Cerebellar nuclear complex (tissue), 1 donor: ENCODE data around the gene PRPF6.
A peak's percentile ranks its signal among the peaks of the same experiment; 100 is the strongest.

ENCODE experiments used
- DNase-seq, 2 experiments: peaks; one replicate each; lab custom pipeline; 2025; lab: John Stamatoyannopoulos, UW

Gene PRPF6

GRCh38 chr20:64049060-64049877, 68.3 kb downstream of the PRPF6 start, which contains the start of gene SOX18:
TSS of gene SOX18 (minus strand) at chr20:64049639. CDS start at chr20:64049516, 123 bp downstream.
- DNase-seq = no peak

GRCh38 chr20:64049878-64050260, 68.9 kb downstream of the PRPF6 start:
- no peak for DNase-seq

GRCh38 chr20:64050261-64051032, 69.5 kb downstream of the PRPF6 start:
- DNase-seq = no peak

- no peak for DNase-seq
Measured at GRCh38 chr20:64051033-64051452, 70.1 kb downstream of the PRPF6 start.

- no peak for DNase-seq
Measured at GRCh38 chr20:64051561-64052325, 70.8 kb downstream of the PRPF6 start.

DNA sequence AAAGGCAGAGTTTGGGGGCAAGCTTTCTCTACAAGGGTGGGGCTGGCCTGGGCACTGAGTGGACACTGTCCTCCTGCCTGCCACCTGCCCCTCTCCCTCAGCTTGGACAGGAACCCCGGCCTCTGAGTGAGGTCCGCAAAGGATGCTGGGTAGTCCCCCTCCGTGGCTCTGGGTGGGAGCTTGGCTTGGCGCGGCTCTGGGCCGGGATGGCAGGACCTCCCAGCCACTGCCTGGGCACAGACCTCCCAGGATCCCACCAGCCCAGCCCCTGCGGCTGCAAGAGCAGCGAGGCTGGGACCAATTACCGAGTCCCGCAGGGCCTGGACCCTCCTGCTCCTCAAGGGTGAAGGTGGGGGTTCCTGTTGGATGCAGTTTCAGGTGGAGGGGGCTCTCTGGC, 71.4 kb downstream of the PRPF6 start:
- DNase-seq = no peak

DNA sequence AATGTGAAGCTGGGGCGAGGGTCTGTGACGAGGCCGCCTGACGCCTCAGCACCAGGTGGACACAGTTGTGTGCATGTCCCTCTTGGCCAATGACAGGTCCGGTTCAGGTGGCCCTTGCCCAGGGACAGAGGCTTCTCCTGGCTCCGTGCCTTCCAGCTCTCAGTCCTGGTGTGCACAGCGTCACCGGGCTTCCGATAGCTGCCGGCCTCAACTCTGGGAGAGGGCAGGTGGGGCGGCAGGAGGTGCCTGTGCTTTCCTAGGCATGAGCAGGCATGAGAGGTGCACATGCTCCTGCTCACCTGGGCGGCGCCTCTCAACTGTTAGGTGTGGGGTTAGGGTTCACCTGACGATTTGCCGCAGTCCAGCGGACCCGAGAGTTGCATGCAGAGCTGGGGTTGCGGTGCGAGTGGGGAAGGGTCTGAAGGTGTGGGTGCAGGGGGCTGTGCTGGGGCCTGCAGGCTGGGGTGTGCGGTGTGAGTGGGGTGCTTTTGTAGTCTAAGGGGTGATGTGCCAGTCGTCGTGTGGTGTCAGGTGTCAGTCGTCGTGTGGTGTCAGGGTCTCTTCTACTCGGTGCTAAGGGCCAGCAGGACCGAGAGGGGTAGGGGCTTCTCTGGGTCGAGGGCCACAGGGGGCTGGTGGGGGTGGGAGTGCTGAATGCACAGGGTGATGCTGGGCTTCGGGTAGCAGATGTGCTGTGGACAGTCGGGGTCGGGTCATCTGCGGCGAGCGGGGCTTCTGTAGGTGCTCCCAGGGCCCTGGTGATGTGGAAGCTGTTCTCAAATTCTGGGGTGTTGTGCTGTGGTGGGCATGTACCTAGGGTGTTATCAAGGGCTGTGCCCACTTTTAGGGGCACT, 72.3 kb downstream of the PRPF6 start:
- no peak for DNase-seq

- DNase-seq = no peak
Measured at GRCh38 chr20:64053841-64054661, 73.1 kb downstream of the PRPF6 start.

DNA sequence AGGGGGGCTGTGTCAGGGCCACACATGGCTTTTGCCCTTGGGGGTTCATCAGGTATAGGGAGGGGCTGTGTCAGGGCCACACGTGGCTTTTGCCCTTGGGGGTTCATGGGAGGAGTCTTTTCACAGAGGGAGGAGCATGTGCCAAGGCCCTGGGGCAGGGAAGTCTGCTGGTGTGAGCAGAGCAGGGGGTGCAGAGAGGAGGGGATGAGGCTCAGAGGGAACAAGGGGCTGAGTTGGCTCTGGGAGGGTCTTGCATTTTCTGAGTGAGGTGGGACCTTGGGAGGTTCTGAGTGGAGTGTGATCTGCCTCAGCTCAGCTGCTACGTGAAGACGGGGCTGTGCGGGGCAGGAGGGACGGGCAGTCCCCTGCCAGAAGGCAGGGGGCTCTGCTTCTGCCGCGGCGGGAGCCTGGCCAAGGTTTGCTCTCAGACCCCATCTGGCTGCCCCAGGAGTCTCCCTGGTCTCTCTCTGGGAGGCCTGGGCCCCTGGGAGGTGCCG, 74.5 kb downstream of the PRPF6 start:
- DNase-seq = no peak

DNA sequence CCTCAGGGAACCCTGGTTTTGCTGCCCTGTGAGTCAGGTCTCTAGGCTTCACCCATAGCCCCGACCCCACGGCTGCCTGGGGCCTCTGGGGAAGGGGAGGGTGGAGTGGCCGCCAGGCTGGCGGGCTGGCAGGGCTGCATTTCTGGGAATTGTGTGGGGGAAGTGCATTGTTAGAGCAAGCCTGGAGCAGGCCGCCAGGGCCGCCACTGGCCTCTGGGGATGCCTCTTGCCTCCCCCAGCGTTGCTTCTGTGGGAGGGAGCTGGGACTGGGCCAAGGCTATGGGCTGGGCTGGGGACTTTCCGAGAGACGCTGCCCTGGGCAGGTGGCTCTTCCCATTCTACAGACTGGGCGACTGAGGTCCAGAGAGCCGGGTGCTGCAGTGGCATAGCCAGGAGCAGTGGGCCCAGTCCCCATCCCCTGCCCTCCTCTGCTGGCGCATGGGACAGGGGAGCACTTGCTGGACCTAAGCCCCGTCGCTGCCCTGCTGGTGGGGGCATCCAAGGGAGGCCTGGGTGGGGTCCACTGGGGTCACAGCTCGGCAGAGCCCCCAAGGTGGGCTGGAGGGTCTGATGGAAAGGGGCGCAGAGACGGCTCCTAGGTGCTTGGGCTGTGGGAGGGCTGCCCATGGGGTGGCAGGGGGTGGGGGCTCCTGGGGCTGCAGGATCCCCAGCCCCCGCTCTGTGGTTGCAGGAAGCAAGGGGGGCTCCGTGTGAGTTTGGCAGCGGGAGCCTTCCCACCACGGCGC, 75.1 kb downstream of the PRPF6 start:
- DNase-seq = no peak

- no peak for DNase-seq
Measured at GRCh38 chr20:64056639-64056888, 75.6 kb downstream of the PRPF6 start.

DNA sequence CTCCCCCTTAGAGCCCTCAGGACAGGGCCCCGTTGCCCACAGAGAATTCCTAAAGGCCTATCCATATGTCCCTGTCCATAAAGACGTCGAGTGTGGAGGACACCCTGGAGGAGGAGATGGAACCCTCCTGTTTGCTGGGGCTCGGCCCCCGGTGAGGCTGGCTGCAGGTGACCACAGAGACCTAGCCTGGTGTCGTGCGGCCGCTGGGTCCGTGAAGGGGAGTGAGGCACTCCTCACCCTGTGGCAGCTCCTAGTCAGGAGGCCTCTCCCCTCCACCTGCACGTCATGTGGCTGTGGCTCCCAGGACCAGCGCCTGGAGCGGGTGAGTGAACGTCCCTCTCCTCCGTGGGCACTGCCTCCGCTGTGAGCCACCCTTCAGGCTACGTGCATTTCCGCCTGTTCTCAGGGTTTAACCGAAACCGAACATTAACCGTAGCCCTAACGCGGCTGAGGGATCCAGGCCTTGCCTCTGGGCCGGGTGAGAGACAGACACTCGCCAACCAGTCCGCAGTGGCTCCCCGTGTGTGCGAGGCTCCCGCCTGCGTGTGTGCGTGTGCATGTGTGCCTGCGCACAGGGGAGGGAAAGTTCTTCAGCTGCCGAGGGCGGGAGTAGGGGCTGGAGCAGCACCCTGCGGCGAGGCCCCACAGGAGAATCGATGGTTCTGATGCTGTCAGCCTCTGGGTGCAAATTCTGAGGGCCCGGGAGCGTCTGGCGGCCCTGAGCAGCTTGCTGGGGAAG, 76.1 kb downstream of the PRPF6 start:
- DNase-seq = no peak

GRCh38 chr20:64057628-64058498, 76.9 kb downstream of the PRPF6 start:
- peak in 1 of 2 experiments; percentile 66 for DNase-seq

DNA sequence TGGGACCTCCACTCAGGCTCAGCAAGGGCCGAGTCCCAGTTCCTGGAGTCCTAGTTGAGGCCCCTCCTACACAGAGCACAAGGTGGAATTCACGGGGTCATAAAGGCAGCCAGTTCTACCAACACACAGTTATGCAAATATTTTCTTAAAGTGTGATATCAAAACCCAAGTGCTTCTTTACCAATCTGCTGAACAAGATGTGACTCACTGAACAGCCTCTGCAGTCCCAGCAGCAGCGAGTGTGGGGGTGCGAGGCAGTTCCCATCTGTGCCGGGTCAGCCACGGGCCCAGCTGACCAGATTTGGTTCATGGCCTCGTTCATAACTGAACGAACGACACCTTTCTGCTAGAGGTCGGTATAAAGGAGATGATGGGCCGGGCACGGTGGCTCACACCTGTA, 77.6 kb downstream of the PRPF6 start:
- no peak for DNase-seq

DNA sequence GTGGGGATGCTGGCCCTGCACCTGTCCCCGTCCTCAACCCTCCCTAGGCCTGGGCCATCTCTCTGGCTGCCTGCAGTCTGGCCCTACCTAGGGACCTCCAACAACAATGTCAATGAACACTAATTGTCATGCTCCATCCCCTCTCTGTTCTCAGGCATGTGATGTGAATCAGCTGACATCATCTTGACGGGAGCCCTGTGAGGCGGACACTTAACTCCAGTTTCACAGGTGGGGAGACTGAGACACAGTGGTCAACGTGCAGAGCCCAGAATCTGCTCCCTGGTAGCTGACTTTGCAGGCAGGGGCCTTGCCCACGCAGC, 81.3 kb downstream of the PRPF6 start:
- DNase-seq = no peak

DNA sequence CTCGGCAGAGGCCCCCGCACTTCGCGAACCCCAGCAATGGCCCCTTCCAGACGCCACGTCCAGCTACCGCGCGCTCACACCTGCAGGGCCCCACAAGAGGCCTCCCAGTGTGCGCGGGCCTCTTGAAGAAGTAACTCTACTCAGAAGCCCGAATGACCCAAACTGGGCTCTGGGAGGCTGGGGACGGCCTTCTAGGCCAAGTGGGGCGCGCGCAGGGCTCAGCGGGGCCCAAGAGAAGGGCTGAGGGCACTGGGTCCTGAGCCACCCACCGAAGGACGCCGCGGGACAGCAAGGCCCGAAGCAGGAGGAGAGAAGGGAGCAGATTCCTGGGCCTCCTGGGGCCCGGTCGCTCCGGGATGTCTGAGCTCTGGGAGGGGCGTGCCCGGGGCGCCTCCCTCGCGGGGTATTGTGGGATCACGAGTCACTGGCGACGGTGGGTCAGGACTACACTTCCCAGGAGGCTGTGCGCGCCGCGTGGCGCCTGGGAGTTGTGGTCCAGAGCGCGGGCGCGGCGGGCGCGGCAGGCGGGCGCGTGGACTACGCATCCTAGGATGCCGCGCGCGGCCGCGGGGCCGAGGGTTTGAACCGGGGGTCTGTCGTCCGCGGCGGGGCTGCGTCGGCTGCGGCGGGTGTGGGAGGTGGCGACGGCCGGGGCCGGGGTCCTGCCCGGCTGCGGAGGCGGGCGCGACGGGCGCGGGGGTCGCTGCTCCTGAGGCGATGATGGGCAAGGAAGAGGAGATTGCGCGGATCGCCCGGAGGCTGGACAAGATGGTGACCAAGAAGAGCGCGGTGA, 81.9 kb downstream of the PRPF6 start, which contains the start of gene TCEA2:
Gene TCEA2 (plus strand): TSS at position 603 of the 793 bp plus-strand sequence. CDS start 115 bp downstream, at position 718.
- peak; percentile 32 to 79 for DNase-seq

DNA sequence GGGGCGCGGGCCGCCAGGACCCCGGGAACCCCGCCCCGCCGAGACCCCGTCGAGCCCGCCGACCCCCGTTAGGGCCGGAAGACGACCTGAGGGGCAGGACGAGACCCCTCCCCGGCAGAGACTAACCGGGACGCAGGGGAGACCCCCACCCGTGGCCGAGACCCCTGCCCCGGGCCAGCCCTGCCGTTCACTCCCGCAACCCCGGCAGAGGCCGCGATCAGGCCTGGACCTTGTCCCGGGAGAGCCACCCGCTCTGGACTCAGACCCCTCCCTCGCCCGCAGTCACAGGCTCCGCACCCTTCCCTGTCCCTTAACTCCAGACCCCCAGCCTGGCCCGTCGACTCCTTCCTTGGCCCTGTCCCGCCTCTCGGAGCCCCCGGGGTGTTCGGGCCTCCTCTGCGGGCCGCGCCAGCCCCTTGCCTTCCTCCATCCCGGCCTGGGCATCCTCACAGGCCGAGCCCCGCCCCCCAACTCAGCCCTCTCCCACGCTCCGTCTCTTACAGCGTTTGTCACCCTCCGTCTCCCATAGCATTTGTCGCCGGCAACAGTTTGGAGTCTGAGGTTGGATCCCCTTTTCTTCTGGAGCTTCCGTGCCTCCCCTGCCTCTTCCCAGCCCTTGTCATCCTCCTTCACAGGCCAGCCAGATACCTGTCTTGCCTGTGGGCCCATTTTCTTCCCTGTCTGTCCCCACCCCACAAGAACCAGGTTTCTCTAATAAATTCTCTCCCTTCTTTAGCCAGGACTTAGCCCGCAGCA, 82.6 kb downstream of the PRPF6 start:
- no peak for DNase-seq
